Measurements from ENCODE around the gene PITPNC1.
"Not testable (repeated sequence)": the region's sequence is repeated elsewhere in the genome, so short reads cannot be mapped to it uniquely, and the experiment has no call there.

PITPNC1 gene

DNA sequence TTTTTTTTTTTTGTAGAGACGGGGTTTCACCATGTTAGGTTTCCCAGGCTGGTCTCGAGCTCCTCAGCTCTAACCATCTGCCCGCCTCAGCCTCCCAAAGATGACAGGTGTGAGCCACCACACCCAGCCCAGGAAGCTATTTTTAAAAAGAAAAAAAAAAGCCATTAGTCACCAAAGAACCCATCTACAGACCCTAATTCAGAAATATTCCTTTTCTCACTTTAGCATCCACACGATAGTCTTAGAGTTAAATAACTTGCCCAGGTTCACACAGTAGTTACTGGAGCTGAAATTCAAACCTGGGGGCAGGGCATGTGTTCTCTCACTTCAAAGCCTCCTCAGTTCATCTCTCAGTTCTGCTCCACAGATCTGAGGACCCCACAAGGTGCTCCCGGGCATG lies 270.4 kb downstream of the PITPNC1 start:
- peak overlapping the region; percentile 96 for H3K4me2 ChIP-seq
- H3K4me1 ChIP-seq (ENCODE audit: low read depth, poor library complexity, severe bottlenecking): peaks cover 98% of the 10 kb centered on the region
- 0 out of 2 replicates have a peak overlapping the region, but pooled peaks have one; percentile 8 for H2AFZ ChIP-seq (ENCODE audit: low read depth)
- peak overlapping the region; percentile 84; the same call in 1 of the 2 replicates for H3K9ac ChIP-seq
- H4K20me1 ChIP-seq (ENCODE audit: insufficient read depth): no peaks in the 10 kb centered on the region
- no peaks in the 10 kb centered on the region for H3K79me2 ChIP-seq (ENCODE audit: insufficient read depth, low read depth)
- H3K27me3 ChIP-seq (ENCODE audit: insufficient read depth, low read depth): no peaks in the 10 kb centered on the region
- TF ChIP-seq, protein P1, sequence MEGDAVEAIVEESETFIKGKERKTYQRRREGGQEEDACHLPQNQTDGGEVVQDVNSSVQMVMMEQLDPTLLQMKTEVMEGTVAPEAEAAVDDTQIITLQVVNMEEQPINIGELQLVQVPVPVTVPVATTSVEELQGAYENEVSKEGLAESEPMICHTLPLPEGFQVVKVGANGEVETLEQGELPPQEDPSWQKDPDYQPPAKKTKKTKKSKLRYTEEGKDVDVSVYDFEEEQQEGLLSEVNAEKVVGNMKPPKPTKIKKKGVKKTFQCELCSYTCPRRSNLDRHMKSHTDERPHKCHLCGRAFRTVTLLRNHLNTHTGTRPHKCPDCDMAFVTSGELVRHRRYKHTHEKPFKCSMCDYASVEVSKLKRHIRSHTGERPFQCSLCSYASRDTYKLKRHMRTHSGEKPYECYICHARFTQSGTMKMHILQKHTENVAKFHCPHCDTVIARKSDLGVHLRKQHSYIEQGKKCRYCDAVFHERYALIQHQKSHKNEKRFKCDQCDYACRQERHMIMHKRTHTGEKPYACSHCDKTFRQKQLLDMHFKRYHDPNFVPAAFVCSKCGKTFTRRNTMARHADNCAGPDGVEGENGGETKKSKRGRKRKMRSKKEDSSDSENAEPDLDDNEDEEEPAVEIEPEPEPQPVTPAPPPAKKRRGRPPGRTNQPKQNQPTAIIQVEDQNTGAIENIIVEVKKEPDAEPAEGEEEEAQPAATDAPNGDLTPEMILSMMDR (conservative IDR thresholded peaks at IDR 0.05; ENCODE audit: low read depth, low read length): no peak
- H3K36me3 ChIP-seq (ENCODE audit: insufficient read depth): no peaks in the 10 kb centered on the region
- peak overlapping the region; percentile 98 for H3K27ac ChIP-seq
- H3K4me3 ChIP-seq (IDR thresholded peaks at IDR 0.05; ENCODE audit: insufficient read depth, low read depth, low read length): no peak overlapping the region

DNA sequence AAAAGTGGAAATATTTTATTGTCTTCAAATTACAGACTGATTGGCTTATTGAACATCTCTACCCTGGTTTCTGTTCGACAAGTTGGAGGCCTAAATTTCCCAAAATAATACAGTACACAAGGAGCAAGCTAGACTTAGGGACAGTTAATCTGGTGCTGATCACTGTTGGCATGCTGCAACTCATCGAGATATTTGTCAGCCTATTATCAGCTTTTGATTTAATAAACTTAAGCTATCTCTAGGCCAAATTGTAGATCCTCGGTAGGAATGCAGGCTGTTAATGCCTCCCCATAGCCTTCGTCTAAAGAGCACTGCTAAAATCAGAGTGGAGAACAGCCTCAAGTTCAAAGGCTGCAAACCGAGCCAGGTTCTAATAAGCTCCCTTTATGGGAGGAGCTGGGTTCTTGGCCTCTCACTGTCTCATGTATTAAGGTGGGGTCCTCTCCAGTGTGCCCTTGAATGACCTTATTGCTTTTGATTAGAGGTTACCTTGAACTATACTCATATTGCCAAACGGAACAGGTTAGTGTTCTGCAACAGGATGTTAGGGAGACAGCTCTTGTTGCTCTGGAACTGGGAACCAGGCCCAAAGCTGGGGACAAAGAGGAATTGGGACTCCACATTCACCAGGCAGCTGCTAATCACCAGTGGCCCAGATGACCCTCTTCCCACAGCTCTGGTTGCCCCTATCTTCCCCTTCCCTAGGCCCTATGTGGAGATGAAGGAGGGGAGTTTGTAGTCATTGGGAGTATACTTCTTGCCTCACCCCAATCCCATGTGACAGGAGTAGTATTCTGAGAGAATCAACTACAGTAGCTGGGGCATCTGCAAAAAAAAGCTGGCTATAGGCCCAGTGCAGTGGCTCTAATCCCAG lies 271.2 kb downstream of the PITPNC1 start:
- Histone ChIP-seq H3K36me3 (ENCODE audit: insufficient read depth) (no peaks in the 10 kb centered on the region), H3K79me2 (ENCODE audit: insufficient read depth, low read depth) (no peaks in the 10 kb centered on the region), H3K4me3 (IDR thresholded peaks at IDR 0.05; ENCODE audit: insufficient read depth, low read depth, low read length) (no peak overlapping the region), H4K20me1 (ENCODE audit: insufficient read depth) (no peaks in the 10 kb centered on the region), H3K4me1 (ENCODE audit: low read depth, poor library complexity, severe bottlenecking) (peaks cover 99% of the 10 kb centered on the region), H3K27ac (peak overlapping the region; percentile 98), H3K27me3 (ENCODE audit: insufficient read depth, low read depth) (no peaks in the 10 kb centered on the region), H3K9ac (peak overlapping the region; percentile 84; the same call in 1 of the 2 replicates), H3K4me2 (peak overlapping the region; percentile 96), H2AFZ (ENCODE audit: low read depth) (no peak overlapping the region)
- TF ChIP-seq, protein P1 (conservative IDR thresholded peaks at IDR 0.05; ENCODE audit: low read depth, low read length): no peak

DNA sequence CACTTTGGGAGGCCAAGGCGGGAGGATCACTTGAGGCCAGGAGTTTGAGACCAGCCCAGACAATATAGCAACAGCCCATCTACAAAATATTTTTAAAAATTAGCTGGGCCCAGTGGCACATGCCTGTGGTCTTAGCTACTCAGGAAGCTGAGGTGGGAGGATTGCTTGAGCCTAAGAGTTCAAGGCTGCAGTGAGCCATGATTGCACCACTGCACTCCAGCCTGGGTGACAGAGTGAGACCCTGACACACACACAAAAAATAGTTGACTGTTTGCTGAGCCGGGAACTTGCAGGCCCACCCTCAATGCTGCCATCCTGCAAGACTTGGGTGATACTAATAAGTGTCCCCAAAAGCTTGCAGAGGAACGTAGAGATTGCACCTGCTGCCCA lies 271.8 kb downstream of the PITPNC1 start:
- H3K4me3 ChIP-seq (IDR thresholded peaks at IDR 0.05; ENCODE audit: insufficient read depth, low read depth, low read length); H2AFZ ChIP-seq (ENCODE audit: low read depth); H4K20me1 ChIP-seq (ENCODE audit: insufficient read depth); H3K36me3 ChIP-seq (ENCODE audit: insufficient read depth); H3K27me3 ChIP-seq (ENCODE audit: insufficient read depth, low read depth); H3K79me2 ChIP-seq (ENCODE audit: insufficient read depth, low read depth): not testable (repeated sequence)
- peaks cover 100% of the 10 kb centered on the region for H3K4me1 ChIP-seq (ENCODE audit: low read depth, poor library complexity, severe bottlenecking)
- H3K9ac ChIP-seq: peak overlapping the region; percentile 84; the same call in 1 of the 2 replicates
- peak overlapping the region; percentile 96 for H3K4me2 ChIP-seq
- H3K27ac ChIP-seq: peak overlapping the region; percentile 98

DNA sequence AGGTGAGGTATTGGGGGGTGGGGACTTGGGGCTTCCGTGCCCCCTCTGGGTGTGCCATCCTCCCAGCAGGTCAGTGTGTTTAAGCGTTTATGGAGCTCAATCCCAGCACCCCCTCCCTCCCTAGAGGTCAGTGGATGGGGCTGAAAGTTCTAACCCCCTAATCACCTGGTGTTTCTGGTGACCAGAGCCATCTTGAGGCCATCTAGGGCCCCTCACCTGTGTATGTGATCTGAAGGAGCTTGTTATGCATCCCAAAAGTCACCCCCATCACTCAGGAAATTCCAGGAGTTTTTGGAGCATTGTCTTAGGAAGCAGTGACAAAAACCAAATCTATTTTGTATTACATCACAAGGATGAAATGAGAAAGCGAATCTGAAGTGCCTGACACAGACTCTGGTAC lies 272.8 kb downstream of the PITPNC1 start:
- Histone ChIP-seq H4K20me1 (ENCODE audit: insufficient read depth) (no peaks in the 10 kb centered on the region), H3K27ac (peak overlapping the region; percentile 98), H3K27me3 (ENCODE audit: insufficient read depth, low read depth) (no peaks in the 10 kb centered on the region), H3K4me2 (peak overlapping the region; percentile 96), H3K4me3 (IDR thresholded peaks at IDR 0.05; ENCODE audit: insufficient read depth, low read depth, low read length) (no peak overlapping the region), H3K4me1 (ENCODE audit: low read depth, poor library complexity, severe bottlenecking) (peaks cover 100% of the 10 kb centered on the region), H2AFZ (ENCODE audit: low read depth) (no peak overlapping the region; the same call in 1 of the 2 replicates), H3K79me2 (ENCODE audit: insufficient read depth, low read depth) (no peaks in the 10 kb centered on the region), H3K9ac (peak overlapping the region; percentile 84), H3K36me3 (ENCODE audit: insufficient read depth) (no peaks in the 10 kb centered on the region)
- TF ChIP-seq, protein P1 (conservative IDR thresholded peaks at IDR 0.05; ENCODE audit: low read depth, low read length): 0 out of 2 replicates have a peak, but pooled peaks have one; percentile 25

DNA sequence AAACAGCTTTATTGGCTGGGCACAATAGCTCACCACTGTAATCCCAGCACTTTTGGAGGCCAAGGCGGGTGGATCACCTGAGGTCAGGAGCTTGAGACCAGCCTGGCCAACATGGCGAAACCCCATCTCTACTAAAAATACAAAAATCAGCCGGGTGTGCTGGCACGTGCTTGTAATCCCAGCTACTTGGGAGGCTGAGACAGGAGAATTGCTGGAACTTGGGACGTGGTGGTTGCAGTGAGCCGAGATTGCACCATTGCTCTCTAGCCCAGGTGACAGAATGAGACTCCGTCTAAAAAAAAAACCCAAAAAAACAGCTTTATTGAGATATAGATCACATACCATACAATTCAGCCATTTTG lies 274.1 kb downstream of the PITPNC1 start:
- peak overlapping the region; percentile 84 for H3K9ac ChIP-seq
- not testable (repeated sequence) for H3K4me3 ChIP-seq (IDR thresholded peaks at IDR 0.05; ENCODE audit: insufficient read depth, low read depth, low read length); H2AFZ ChIP-seq (ENCODE audit: low read depth); H3K79me2 ChIP-seq (ENCODE audit: insufficient read depth, low read depth); H3K27me3 ChIP-seq (ENCODE audit: insufficient read depth, low read depth); H3K36me3 ChIP-seq (ENCODE audit: insufficient read depth); H4K20me1 ChIP-seq (ENCODE audit: insufficient read depth)
- peak overlapping the region; percentile 98 for H3K27ac ChIP-seq
- peak overlapping the region; percentile 96 for H3K4me2 ChIP-seq
- peaks cover 100% of the 10 kb centered on the region for H3K4me1 ChIP-seq (ENCODE audit: low read depth, poor library complexity, severe bottlenecking)
